Measurements from ENCODE around the gene TFCP2.

Gene TFCP2

DNA sequence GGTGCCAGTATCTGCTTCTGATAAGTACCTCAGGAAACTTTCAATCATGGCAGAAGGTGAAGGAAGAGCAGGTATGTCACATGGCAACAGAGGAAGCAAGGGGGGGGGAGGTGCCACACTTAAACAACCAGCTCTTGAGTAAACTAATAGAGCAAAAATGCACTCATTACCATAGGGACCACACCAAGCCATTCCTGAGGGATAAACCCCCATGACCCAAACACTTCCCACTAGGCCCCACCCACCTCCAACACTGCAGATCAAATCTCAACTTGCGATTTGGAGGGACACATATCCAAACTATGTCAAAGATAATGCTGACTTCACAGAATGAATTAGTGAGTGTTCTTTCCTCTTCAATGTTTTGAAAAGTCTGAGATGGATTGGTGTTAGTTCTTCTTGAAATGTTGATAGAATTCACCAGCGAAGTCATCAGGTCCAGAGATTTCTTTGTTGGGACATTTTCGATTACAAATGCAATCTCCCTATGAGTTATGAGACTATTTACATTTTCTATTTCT, 16.6 kb downstream of the TFCP2 start:
- in situ Hi-C loops (cut with MboI; ENCODE audit: low sequenced_read_pairs): no loop called here
- Histone ChIP-seq H3K4me1 (peaks cover 7% of the 10 kb centered on the region), H3K36me3 (replicated peaks) (no peaks in the 10 kb centered on the region), H3K27me3 (ENCODE audit: low read depth) (no peaks in the 10 kb centered on the region), H3K4me3 (no peak overlapping the region), H3K9me3 (no peaks in the 10 kb centered on the region)
- DNase-seq (ENCODE audit: low spot score in 2 of 2): no peak

DNA sequence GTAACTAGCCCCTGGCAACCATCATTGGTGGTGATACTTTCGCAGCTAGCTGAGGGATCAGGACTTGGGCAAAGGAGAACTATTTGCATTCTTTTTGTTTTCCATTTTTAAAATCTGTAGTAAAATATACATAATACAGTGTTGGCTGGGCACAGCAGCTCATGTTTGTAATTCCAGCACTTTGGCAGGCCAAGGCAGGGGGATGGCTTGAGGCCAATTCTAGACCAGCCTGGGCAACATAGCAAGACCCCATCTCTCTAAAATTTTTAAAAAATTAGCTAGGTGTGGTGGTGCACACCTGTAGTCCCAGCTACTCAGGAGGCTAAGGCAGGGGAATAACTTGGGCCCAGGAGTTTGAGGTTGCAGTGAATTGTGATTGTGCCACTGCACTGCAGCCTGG, 20.0 kb downstream of the TFCP2 start:
- in situ Hi-C loops (cut with MboI; ENCODE audit: low sequenced_read_pairs): no loop called here
- Histone ChIP-seq H3K27me3 (ENCODE audit: low read depth) (no peaks in the 10 kb centered on the region), H3K4me3 (no peak overlapping the region), H3K36me3 (replicated peaks) (no peaks in the 10 kb centered on the region), H3K9me3 (no peaks in the 10 kb centered on the region), H3K4me1 (peaks cover 10% of the 10 kb centered on the region; the same call in 1 of the 2 replicates)
- DNase-seq (ENCODE audit: low spot score in 2 of 2): no peak

DNA sequence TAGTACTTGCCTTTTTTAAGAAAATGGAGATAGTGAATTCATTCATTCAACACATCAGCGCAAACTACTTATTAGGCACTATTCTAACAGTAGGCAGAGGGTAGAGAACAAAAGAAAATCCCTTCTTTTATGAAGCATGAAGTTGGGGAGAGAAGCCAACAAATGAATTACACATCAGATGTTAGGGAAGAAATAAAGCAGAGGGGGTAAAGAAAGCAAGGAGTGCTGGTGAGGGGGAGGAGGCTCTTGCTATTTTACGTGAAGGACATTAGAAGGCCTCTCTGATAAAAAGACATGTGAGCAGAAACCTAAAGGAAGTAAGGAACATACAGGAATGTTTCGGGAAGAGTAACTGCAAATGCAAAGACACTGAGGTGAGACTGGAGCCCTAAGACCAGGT, 22.2 kb downstream of the TFCP2 start:
- no peaks in the 10 kb centered on the region for H3K9me3 ChIP-seq
- H3K27me3 ChIP-seq (ENCODE audit: low read depth): no peaks in the 10 kb centered on the region
- H3K4me3 ChIP-seq: no peak overlapping the region
- H3K4me1 ChIP-seq: peaks cover 10% of the 10 kb centered on the region; the same call in 1 of the 2 replicates
- peak in 1 of 2 experiments; percentile 73 for DNase-seq (ENCODE audit: low spot score in 2 of 2)
- no peaks in the 10 kb centered on the region for H3K36me3 ChIP-seq (replicated peaks)
- in situ Hi-C loops (cut with MboI; ENCODE audit: low sequenced_read_pairs): no loop called here

DNA sequence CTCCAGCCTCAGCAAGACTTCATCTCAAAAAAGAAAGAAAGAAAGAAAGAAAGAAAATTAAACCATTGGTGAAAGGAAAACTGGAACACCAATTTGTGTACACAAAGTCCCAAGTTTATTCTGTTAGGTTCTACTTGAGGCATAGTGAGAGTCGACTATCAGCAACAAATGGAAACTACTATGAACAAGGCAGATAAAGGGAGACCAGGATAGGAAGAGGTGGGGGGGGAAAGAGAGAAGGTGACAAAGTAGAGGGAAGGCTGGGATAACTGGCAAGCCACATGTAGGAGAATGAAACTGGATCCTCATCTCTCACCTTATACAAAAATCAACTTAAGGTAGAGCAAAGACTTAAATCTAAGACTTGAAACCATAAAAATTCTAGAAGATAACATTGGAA, 25.6 kb downstream of the TFCP2 start:
- Histone ChIP-seq H3K27me3 (ENCODE audit: low read depth) (no peaks in the 10 kb centered on the region), H3K4me3 (no peak overlapping the region), H3K4me1 (peaks cover 10% of the 10 kb centered on the region; the same call in 1 of the 2 replicates), H3K36me3 (replicated peaks) (no peaks in the 10 kb centered on the region; the same call in 1 of the 2 replicates), H3K9me3 (no peaks in the 10 kb centered on the region)
- in situ Hi-C loops (cut with MboI; ENCODE audit: low sequenced_read_pairs): no loop called here
- DNase-seq (ENCODE audit: low spot score in 2 of 2): no peak

DNA sequence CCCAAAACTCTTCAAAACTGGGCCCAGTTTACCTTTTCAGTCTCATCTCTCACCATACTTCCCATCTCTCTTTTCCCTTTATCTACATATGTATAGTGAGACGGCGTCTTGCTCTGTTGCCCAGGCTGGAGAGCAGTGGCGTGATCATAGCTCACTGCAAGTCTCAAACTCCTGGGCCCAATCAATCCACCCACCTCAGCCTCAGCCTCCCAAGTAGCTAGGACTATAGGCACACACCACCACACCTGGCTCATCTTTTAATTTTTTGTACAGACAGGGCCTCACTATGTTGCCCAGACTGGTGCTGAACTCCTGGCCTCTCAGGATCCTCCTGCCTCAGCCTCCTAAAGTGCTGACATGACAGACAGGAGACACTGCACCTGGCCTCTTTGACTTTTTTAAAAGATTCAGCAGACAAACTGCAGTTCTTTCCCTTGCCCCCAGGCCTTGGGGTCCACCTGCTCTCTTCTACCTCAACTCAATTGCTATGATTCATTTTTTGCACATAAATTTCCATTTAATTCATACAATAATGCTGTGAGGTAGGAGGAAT, 33.6 kb downstream of the TFCP2 start:
- Histone ChIP-seq H3K36me3 (replicated peaks) (peaks cover 3% of the 10 kb centered on the region), H3K4me3 (no peak overlapping the region), H3K4me1 (no peaks in the 10 kb centered on the region), H3K27me3 (ENCODE audit: low read depth) (no peaks in the 10 kb centered on the region), H3K9me3 (no peaks in the 10 kb centered on the region)
- no peak for DNase-seq (ENCODE audit: low spot score in 2 of 2)
- in situ Hi-C loops (cut with MboI; ENCODE audit: low sequenced_read_pairs): no loop called here

DNA sequence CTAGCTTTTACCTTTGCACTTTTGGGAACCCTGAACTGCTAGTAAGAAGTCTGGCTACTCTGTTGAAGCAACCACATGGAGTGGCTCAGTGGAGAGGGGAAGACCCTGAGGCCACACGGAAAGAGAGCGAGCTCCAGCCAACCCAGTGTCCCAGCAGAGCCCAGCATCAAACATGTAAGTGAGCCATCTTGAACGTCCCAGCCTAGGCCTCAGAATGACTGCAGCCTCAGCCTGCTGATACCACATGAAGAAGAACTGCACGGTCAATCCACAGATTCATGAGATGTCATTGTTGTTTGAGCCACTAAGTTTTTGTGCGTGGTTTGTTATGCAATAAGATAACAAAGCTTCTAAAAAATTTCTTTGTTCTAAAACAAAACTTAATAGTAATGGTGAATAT, 40.2 kb downstream of the TFCP2 start:
- Histone ChIP-seq H3K27me3 (ENCODE audit: low read depth) (no peaks in the 10 kb centered on the region), H3K9me3 (no peaks in the 10 kb centered on the region), H3K4me1 (peaks cover 6% of the 10 kb centered on the region; the same call in 1 of the 2 replicates), H3K4me3 (no peak overlapping the region), H3K36me3 (replicated peaks) (no peaks in the 10 kb centered on the region)
- in situ Hi-C loops (cut with MboI; ENCODE audit: low sequenced_read_pairs): no loop called here
- peak in 1 of 2 experiments; percentile 15 for DNase-seq (ENCODE audit: low spot score in 2 of 2)

DNA sequence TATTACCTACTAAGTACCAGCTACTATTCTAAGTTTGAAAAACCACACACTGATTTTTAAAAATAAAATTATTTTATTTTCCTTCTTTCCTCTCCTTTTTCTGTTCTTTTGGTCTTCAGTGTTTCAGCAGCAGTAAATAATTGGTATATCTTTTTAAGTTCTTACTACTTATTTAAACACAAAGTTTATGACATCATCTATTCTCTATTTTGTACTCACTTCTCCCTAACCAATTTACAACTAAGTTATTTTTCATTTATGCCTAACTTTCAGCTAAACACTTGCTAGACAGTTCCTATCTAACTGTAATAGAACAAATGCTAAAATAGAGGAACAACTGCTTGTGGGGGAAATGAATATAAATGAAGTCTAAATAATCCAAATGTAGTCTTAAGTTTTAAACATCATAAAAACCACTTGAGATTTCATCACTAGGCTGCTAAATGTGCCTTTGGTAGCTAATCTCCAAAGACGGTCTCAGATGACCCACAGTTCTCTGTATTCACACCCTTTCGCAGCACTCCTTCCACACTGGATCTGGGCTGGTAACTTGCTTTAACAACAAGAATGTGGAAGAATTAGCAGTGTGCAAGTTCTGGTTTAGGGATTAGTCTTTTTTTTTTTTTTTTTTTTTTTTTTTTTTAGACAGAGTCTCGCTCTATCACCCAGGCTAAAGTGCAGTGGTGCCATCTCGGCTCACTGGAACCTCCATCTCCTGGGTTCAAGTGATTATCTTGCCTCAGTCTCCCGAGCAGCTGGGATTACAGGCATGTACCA, 41.0 kb downstream of the TFCP2 start:
- Histone ChIP-seq H3K9me3 (no peaks in the 10 kb centered on the region), H3K4me3 (no peak overlapping the region), H3K36me3 (replicated peaks) (no peaks in the 10 kb centered on the region), H3K4me1 (peaks cover 6% of the 10 kb centered on the region; the same call in 1 of the 2 replicates), H3K27me3 (ENCODE audit: low read depth) (no peaks in the 10 kb centered on the region)
- in situ Hi-C loops (cut with MboI; ENCODE audit: low sequenced_read_pairs): no loop called here
- no peak for DNase-seq (ENCODE audit: low spot score in 2 of 2)

DNA sequence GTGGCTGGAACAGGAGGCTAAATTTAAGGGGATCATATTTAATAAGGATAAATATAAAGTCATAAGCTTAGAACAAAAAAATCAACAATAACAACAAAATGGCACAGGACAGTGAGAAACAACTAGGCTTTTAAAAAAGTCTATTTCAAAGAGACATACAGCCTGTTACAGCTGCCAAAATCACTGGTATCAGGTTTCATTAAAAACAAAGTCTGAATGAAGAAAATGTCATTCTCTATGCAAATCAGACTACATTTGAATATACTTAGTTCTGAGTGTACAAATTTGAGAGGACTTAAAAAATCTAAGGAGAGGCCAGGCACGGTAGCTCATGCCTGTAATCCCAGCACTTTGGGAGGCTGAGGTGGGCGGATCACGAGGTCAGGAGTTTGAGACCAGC, 44.0 kb downstream of the TFCP2 start:
- no peak overlapping the region for H3K4me3 ChIP-seq
- H3K36me3 ChIP-seq (replicated peaks): peaks cover 6% of the 10 kb centered on the region; the same call in 1 of the 2 replicates
- no peaks in the 10 kb centered on the region for H3K27me3 ChIP-seq (ENCODE audit: low read depth)
- DNase-seq (ENCODE audit: low spot score in 2 of 2): no peak
- in situ Hi-C loops (cut with MboI; ENCODE audit: low sequenced_read_pairs): no loop called here
- peaks cover 6% of the 10 kb centered on the region; the same call in 1 of the 2 replicates for H3K4me1 ChIP-seq
- no peaks in the 10 kb centered on the region for H3K9me3 ChIP-seq

DNA sequence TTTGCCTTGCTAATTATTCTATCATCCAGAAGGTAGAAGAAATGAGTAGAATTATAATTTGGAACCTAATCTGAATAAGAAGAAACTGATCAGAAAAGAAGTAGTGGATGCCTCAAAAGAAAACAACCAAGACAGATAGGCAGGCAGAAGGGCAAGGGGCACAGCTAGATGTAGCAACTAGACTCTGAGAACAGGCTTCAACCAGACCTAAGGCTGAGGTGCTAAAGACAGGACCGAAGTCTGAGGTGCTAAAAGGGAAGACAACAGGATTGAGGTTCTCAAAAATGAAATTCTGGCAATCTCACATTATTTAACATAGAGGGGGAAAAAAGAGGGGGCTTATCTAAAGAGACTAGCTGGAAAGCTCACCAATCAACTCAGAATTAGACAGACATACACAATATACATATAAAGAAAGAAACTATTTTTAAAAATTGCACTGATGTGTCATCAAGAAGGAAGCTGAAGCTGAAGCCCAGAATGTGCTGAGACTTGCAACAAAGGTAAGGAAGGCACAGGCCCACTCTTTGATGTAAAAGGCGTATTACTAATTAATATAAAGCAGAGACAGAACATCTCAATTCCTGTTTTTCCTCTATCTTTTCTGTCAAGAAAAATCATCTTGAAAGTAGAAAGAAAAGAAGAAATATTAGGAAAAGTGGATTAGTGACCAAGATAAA, 45.7 kb downstream of the TFCP2 start:
- H3K36me3 ChIP-seq (replicated peaks): peaks cover 6% of the 10 kb centered on the region; the same call in 1 of the 2 replicates
- no peaks in the 10 kb centered on the region for H3K9me3 ChIP-seq
- in situ Hi-C loops (cut with MboI; ENCODE audit: low sequenced_read_pairs): no loop called here
- H3K27me3 ChIP-seq (ENCODE audit: low read depth): no peaks in the 10 kb centered on the region
- DNase-seq (ENCODE audit: low spot score in 2 of 2): no peak
- H3K4me1 ChIP-seq: no peaks in the 10 kb centered on the region; the same call in 1 of the 2 replicates
- H3K4me3 ChIP-seq: no peak overlapping the region

DNA sequence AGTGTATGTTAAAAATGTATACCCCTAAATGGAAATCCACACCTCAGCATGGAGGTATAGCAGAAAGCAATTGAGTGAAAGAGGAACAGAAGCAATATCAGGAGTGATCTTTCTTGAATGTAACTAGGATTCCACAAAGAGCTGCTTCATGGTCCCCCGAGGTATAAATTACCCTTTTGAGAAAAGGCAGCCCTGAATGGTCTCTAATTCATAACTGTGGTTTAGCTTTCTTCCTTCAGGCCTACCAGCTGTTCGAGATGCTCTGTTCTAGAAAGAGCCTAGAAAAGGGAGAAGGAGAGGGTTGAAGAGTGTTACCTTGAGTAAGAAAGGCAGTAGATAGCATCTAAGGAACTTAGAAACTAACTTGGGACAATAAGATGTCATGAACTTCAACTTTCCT, 46.6 kb downstream of the TFCP2 start:
- no peaks in the 10 kb centered on the region; the same call in 1 of the 2 replicates for H3K4me1 ChIP-seq
- in situ Hi-C loops (cut with MboI; ENCODE audit: low sequenced_read_pairs): no loop called here
- H3K4me3 ChIP-seq: no peak overlapping the region
- peaks cover 6% of the 10 kb centered on the region; the same call in 1 of the 2 replicates for H3K36me3 ChIP-seq (replicated peaks)
- DNase-seq (ENCODE audit: low spot score in 2 of 2): no peak
- no peaks in the 10 kb centered on the region for H3K27me3 ChIP-seq (ENCODE audit: low read depth)
- H3K9me3 ChIP-seq: no peaks in the 10 kb centered on the region

DNA sequence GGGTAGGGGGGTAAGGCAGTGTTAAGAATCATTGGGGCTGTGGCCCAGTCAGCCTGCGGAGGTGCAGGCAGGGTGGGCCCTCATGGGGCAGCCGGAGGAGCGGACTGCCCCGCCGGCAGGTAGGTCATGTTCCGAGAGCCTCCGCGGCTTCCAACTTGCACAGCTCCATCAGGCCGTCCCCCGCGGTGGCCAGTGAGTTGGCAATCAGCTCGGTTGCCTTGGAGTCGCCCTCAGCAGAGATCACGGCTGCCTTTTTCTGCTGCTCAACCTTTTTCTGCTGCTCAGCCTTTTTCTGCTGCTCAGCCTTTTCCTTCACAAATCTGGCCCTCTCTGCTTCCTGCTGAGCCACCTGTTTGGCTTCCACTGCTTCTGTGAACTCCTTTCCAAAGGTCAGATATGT, 48.4 kb downstream of the TFCP2 start:
- H3K27me3 ChIP-seq (ENCODE audit: low read depth): no peaks in the 10 kb centered on the region
- H3K4me3 ChIP-seq: no peak overlapping the region
- H3K36me3 ChIP-seq (replicated peaks): peaks cover 6% of the 10 kb centered on the region; the same call in 1 of the 2 replicates
- no peaks in the 10 kb centered on the region; the same call in 1 of the 2 replicates for H3K4me1 ChIP-seq
- in situ Hi-C loops (cut with MboI; ENCODE audit: low sequenced_read_pairs): no loop called here
- DNase-seq (ENCODE audit: low spot score in 2 of 2): no peak
- no peaks in the 10 kb centered on the region for H3K9me3 ChIP-seq

DNA sequence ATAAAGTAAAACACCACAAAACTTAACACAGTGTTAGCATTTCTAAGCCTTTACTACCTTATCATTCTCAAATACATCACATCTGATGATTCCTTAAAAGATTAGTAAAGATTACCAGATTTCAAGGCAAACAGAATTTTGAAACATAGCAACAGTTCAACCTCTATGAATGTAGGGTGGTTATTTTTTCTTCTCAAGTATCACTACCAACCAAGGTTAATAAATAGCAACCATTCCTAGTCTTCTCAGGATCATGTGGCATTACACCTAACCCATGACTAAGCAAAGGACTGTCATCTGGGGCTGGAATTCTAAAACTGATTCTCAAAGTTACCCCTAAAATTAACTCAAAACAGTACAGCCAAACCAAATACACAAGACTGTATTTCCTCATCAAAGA, 50.1 kb downstream of the TFCP2 start:
- in situ Hi-C loops (cut with MboI; ENCODE audit: low sequenced_read_pairs): no loop called here
- no peak for DNase-seq (ENCODE audit: low spot score in 2 of 2)
- Histone ChIP-seq H3K27me3 (ENCODE audit: low read depth) (no peaks in the 10 kb centered on the region), H3K36me3 (replicated peaks) (peaks cover 6% of the 10 kb centered on the region), H3K9me3 (no peaks in the 10 kb centered on the region), H3K4me3 (no peak overlapping the region), H3K4me1 (no peaks in the 10 kb centered on the region; the same call in 1 of the 2 replicates)

DNA sequence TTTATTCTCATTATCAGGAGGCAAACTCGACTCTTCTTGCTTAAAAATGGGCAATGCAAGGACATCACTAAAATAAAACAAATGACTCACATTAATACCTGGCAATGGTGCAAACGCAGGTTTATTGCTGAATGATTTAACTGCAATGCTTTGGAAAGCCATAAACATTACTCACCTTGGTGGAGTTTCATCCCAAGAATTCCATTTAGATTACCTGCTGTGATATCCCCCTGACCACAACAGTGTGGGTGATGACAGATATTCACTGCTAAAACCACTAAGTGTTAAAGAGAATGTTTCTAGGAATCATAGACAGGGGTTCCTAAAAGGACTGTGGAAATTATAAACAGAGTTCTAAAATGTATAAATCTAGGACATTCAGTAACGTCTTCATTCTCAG, 54.2 kb downstream of the TFCP2 start:
- Histone ChIP-seq H3K36me3 (replicated peaks) (peaks cover 22% of the 10 kb centered on the region), H3K27me3 (ENCODE audit: low read depth) (no peaks in the 10 kb centered on the region), H3K9me3 (no peaks in the 10 kb centered on the region), H3K4me3 (no peak overlapping the region), H3K4me1 (no peaks in the 10 kb centered on the region; the same call in 1 of the 2 replicates)
- no peak for DNase-seq (ENCODE audit: low spot score in 2 of 2)
- in situ Hi-C loops (cut with MboI; ENCODE audit: low sequenced_read_pairs): no loop called here

DNA sequence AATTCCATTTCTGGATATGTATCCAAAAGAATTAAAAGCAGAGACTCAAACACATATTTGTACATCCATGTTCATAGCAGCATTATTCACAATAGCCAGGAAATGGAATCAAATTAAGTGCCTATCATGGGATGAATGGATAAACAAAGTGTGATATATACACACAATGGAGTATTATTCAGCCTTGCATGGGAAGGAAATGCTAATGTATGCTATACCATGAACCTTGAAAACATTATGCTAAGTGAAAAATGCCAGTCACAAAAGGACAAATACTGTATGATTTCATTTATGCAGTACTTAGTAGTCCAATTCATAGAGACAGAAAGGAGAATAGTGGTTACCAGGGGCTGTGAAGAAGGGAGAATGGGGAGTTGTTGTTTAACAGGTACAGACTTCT, 57.4 kb downstream of the TFCP2 start:
- Histone ChIP-seq H3K36me3 (replicated peaks) (peaks cover 42% of the 10 kb centered on the region), H3K9me3 (no peaks in the 10 kb centered on the region), H3K4me1 (no peaks in the 10 kb centered on the region), H3K27me3 (ENCODE audit: low read depth) (no peaks in the 10 kb centered on the region), H3K4me3 (no peak overlapping the region)
- DNase-seq (ENCODE audit: low spot score in 2 of 2): no peak
- in situ Hi-C loops (cut with MboI; ENCODE audit: low sequenced_read_pairs): no loop called here
